ENCODE results near the gene OCIAD1. TPM values are rescaled to one million over a fixed set of nuclear protein-coding genes. Genes with fewer than 3 reads are reported as not detected.
A peak's percentile ranks its signal among the peaks of the same experiment; 100 is the strongest.
"Not testable (repeated sequence)": the region's sequence is repeated elsewhere in the genome, so short reads cannot be mapped to it uniquely, and the experiment has no call there.

The OCIAD1 gene
- total and polyA plus RNA-seq, 3 experiments from 2014 or later: 114 to 151 (median 115) TPM

- Histone ChIP-seq H3K27ac (ENCODE audit: low read depth, low read length) (no peak overlapping the region), H3K36me3 (ENCODE audit: insufficient read depth, low read length) (no peaks in the 10 kb centered on the region), H3K4me1 (ENCODE audit: insufficient read depth, low read length) (no peaks in the 10 kb centered on the region), H3K4me3 (ENCODE audit: low read length) (no peak overlapping the region), H3K9me3 (ENCODE audit: low read length) (no peaks in the 10 kb centered on the region), H3K27me3 (ENCODE audit: insufficient read depth, low read length, poor library complexity, severe bottlenecking) (no peaks in the 10 kb centered on the region)
- no peak overlapping the region for H3K4me3 Mint-ChIP-seq
- H3K4me1 Mint-ChIP-seq: no peaks in the 10 kb centered on the region
- no peak for DNase-seq
- H3K27ac Mint-ChIP-seq: no peak overlapping the region
- peaks cover 0 to 18% (median 2%) of the 10 kb centered on the region in 3 donors for H3K36me3 Mint-ChIP-seq
- ChIA-PET POLR2A (no interaction called here), CTCF (interaction anchor here (0.6 kb wide), 1 partner anchor 28 kb away, joined by 3 read pairs; the partner anchor contains the start of gene OCIAD2)
- peaks cover 0 to 2% of the 10 kb centered on the region in 2 donors for H3K27me3 Mint-ChIP-seq
- H3K9me3 Mint-ChIP-seq: peaks cover 0 to 9% (median 0%) of the 10 kb centered on the region in 5 donors
Measured at GRCh38 chr4:48877827-48878535, 47.1 kb downstream of the OCIAD1 start.

GRCh38 chr4:48879561-48880442 is 48.9 kb downstream of the OCIAD1 start:
- Mint-ChIP-seq H3K36me3 (peaks cover 0 to 15% (median 5%) of the 10 kb centered on the region in 3 donors), H3K9me3 (peaks cover 0 to 6% (median 0%) of the 10 kb centered on the region in 5 donors), H3K4me3 (no peak overlapping the region), H3K27ac (no peak overlapping the region), H3K4me1 (no peaks in the 10 kb centered on the region), H3K27me3 (peaks cover 0 to 2% of the 10 kb centered on the region in 2 donors)
- H3K4me3 ChIP-seq (ENCODE audit: low read length): no peak overlapping the region
- POLR2A ChIA-PET: no interaction called here
- H3K36me3 ChIP-seq (ENCODE audit: insufficient read depth, low read length): no peaks in the 10 kb centered on the region
- H3K4me1 ChIP-seq (ENCODE audit: insufficient read depth, low read length): no peaks in the 10 kb centered on the region
- no peak for DNase-seq
- CTCF ChIA-PET: no interaction called here
- no peaks in the 10 kb centered on the region for H3K9me3 ChIP-seq (ENCODE audit: low read length)
- no peak overlapping the region for H3K27ac ChIP-seq (ENCODE audit: low read depth, low read length)
- H3K27me3 ChIP-seq (ENCODE audit: insufficient read depth, low read length, poor library complexity, severe bottlenecking): no peaks in the 10 kb centered on the region

- CTCF ChIA-PET; H3K27ac ChIP-seq (ENCODE audit: low read depth, low read length); H3K4me1 ChIP-seq (ENCODE audit: insufficient read depth, low read length); POLR2A ChIA-PET; H3K27me3 ChIP-seq (ENCODE audit: insufficient read depth, low read length, poor library complexity, severe bottlenecking); H3K9me3 Mint-ChIP-seq; H3K4me3 Mint-ChIP-seq; H3K27me3 Mint-ChIP-seq; H3K36me3 ChIP-seq (ENCODE audit: insufficient read depth, low read length); H3K9me3 ChIP-seq (ENCODE audit: low read length); H3K4me1 Mint-ChIP-seq; H3K4me3 ChIP-seq (ENCODE audit: low read length); DNase-seq; H3K36me3 Mint-ChIP-seq: not testable (repeated sequence)
- H3K27ac Mint-ChIP-seq: peak overlapping the region in 1 of 8 donors; percentile 29
Measured at GRCh38 chr4:48881646-48882045, 50.8 kb downstream of the OCIAD1 start.

GRCh38 chr4:48889750-48890149 is 58.9 kb downstream of the OCIAD1 start:
- H3K27ac ChIP-seq (ENCODE audit: low read depth, low read length); H3K9me3 ChIP-seq (ENCODE audit: low read length); H3K27me3 ChIP-seq (ENCODE audit: insufficient read depth, low read length, poor library complexity, severe bottlenecking); H3K4me3 Mint-ChIP-seq; DNase-seq; POLR2A ChIA-PET; H3K27ac Mint-ChIP-seq; H3K4me3 ChIP-seq (ENCODE audit: low read length); H3K4me1 ChIP-seq (ENCODE audit: insufficient read depth, low read length); H3K27me3 Mint-ChIP-seq; CTCF ChIA-PET; H3K4me1 Mint-ChIP-seq: not testable (repeated sequence)
- H3K9me3 Mint-ChIP-seq: peaks cover 0 to 13% (median 8%) of the 10 kb centered on the region in 5 donors
- peaks cover 40 to 57% (median 46%) of the 10 kb centered on the region in 3 donors for H3K36me3 Mint-ChIP-seq
- peaks cover 25% of the 10 kb centered on the region for H3K36me3 ChIP-seq (ENCODE audit: insufficient read depth, low read length)

GRCh38 chr4:48891028-48891619 is 60.2 kb downstream of the OCIAD1 start:
- peaks cover 0 to 2% (median 0%) of the 10 kb centered on the region in 3 donors for H3K4me1 Mint-ChIP-seq
- H3K27me3 ChIP-seq (ENCODE audit: insufficient read depth, low read length, poor library complexity, severe bottlenecking): no peaks in the 10 kb centered on the region
- H3K4me1 ChIP-seq (ENCODE audit: insufficient read depth, low read length): no peaks in the 10 kb centered on the region
- H3K4me3 Mint-ChIP-seq: no peak overlapping the region
- H3K36me3 ChIP-seq (ENCODE audit: insufficient read depth, low read length): peaks cover 25% of the 10 kb centered on the region
- H3K27ac ChIP-seq (ENCODE audit: low read depth, low read length): no peak overlapping the region
- H3K36me3 Mint-ChIP-seq: peaks cover 47 to 70% (median 50%) of the 10 kb centered on the region in 3 donors
- H3K4me3 ChIP-seq (ENCODE audit: low read length): no peak overlapping the region
- H3K9me3 ChIP-seq (ENCODE audit: low read length): no peaks in the 10 kb centered on the region
- ChIA-PET CTCF (no interaction called here), POLR2A (no interaction called here)
- H3K27me3 Mint-ChIP-seq: no peaks in the 10 kb centered on the region
- no peak overlapping the region for H3K27ac Mint-ChIP-seq
- DNase-seq: no peak
- H3K9me3 Mint-ChIP-seq: peaks cover 0 to 13% (median 8%) of the 10 kb centered on the region in 5 donors

GRCh38 chr4:48896845-48897244 is 66.0 kb downstream of the OCIAD1 start:
- Histone ChIP-seq H3K4me1 (ENCODE audit: insufficient read depth, low read length) (peaks cover 18% of the 10 kb centered on the region), H3K9me3 (ENCODE audit: low read length) (no peaks in the 10 kb centered on the region), H3K4me3 (ENCODE audit: low read length) (no peak overlapping the region), H3K36me3 (ENCODE audit: insufficient read depth, low read length) (peaks cover 14% of the 10 kb centered on the region), H3K27me3 (ENCODE audit: insufficient read depth, low read length, poor library complexity, severe bottlenecking) (no peaks in the 10 kb centered on the region), H3K27ac (ENCODE audit: low read depth, low read length) (no peak overlapping the region)
- POLR2A ChIA-PET: no interaction called here
- peaks cover 16 to 40% (median 29%) of the 10 kb centered on the region in 3 donors for H3K4me1 Mint-ChIP-seq
- no peak for DNase-seq
- peaks cover 0 to 2% of the 10 kb centered on the region in 2 donors for H3K27me3 Mint-ChIP-seq
- no peaks in the 10 kb centered on the region for H3K9me3 Mint-ChIP-seq
- peaks cover 15 to 91% (median 40%) of the 10 kb centered on the region in 3 donors for H3K36me3 Mint-ChIP-seq
- CTCF ChIA-PET: interaction anchor here (1.4 kb wide), 1 partner anchor 10 kb away, joined by 5 read pairs; the partner anchor contains the start of gene OCIAD2
- no peak overlapping the region for H3K4me3 Mint-ChIP-seq
- H3K27ac Mint-ChIP-seq: peak overlapping the region in 2 of 8 donors; percentile 0 to 70

GRCh38 chr4:48898733-48899431 is 68.0 kb downstream of the OCIAD1 start:
- no peaks in the 10 kb centered on the region for H3K9me3 Mint-ChIP-seq
- H3K27ac Mint-ChIP-seq: peak overlapping the region in 3 of 8 donors; percentile 3 to 40 (median 21)
- peaks cover 0 to 2% of the 10 kb centered on the region in 2 donors for H3K27me3 Mint-ChIP-seq

More at GRCh38 chr4:48898733-48899431, 68.0 kb downstream of the OCIAD1 start:
- Histone ChIP-seq H3K36me3 (ENCODE audit: insufficient read depth, low read length) (peaks cover 12% of the 10 kb centered on the region), H3K9me3 (ENCODE audit: low read length) (no peaks in the 10 kb centered on the region), H3K4me3 (ENCODE audit: low read length) (no peak overlapping the region), H3K27ac (ENCODE audit: low read depth, low read length) (no peak overlapping the region), H3K4me1 (ENCODE audit: insufficient read depth, low read length) (peaks cover 29% of the 10 kb centered on the region), H3K27me3 (ENCODE audit: insufficient read depth, low read length, poor library complexity, severe bottlenecking) (no peaks in the 10 kb centered on the region)
- Mint-ChIP-seq H3K4me1 (peaks cover 20 to 52% (median 43%) of the 10 kb centered on the region in 3 donors), H3K36me3 (peaks cover 4 to 90% (median 33%) of the 10 kb centered on the region in 3 donors), H3K4me3 (no peak overlapping the region)
- ChIA-PET POLR2A (no interaction called here), CTCF (no interaction called here)
- DNase-seq: no peak

Data from CD8-positive, alpha-beta memory T cell (primary cell).